ENCODE results near the gene SNTB2. TPM values are rescaled to one million over a fixed set of nuclear protein-coding genes. Genes with fewer than 3 reads are reported as not detected.

SNTB2 gene
- total and polyA plus RNA-seq, 2 of the 8 experiments (the other 6 are each of a cell fraction or from before 2014, with no cell fraction given): 6.0 to 16.1 TPM

DNA sequence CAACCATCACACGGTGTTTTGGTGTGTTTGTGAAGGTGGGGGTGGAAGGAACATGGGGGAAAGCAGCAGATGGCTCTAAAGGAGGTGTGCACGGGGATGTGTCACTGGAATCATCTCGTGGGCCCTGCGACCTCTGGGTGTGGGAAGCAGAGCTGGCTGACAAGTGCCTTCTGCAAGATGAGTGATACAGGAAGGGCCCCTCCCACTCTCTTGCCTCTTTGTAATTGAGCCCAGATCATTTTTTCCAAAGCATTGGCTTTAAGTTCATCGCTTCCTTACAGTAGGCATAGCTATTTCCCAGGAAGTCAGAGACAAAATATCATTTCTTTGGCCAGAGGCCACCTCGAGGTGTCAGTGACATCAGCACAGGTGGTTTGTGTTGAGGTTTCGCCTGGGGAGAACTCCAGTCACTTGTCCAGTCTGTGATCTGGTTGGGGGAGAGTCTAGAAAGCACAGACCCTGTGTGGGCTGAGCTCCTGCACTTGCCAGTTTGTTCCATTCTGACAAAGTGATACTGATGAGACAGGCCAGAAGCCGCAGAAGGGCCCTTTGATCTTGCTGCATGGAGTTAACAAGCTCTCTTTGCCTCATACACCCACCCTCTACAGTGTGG lies 20.6 kb upstream of the SNTB2 start:
- no peak for DNase-seq (ENCODE audit: low read depth in 1 of 2, low spot score in 2 of 2)
- H2BK20ac ChIP-seq (ENCODE audit: low read length): no peak overlapping the region
- H2BK120ac ChIP-seq (replicated peaks; ENCODE audit: low read depth, low read length): no peak overlapping the region
- no peak overlapping the region for H4K5ac ChIP-seq (ENCODE audit: insufficient read length, low read depth, low read length)
- H3K4ac ChIP-seq (replicated peaks; ENCODE audit: insufficient read length, low read depth, low read length): no peak overlapping the region
- no peak overlapping the region for H2AFZ ChIP-seq (ENCODE audit: low read length)
- no peaks in the 10 kb centered on the region; a peak in 1 of 7 replicates for H3K4me1 ChIP-seq (replicated peaks in 1 of 4; ENCODE audit: control insufficient read depth in 3 of 4, insufficient read depth in 4 of 4, low read length in 3 of 4)
- no peak for FAIRE-seq
- no peak overlapping the region for H3K9ac ChIP-seq (replicated peaks in 1 of 4; ENCODE audit: extremely low read depth in 1 of 4, low read depth in 3 of 4, low read length in 3 of 4)
- H2BK5ac ChIP-seq (ENCODE audit: low read depth, low read length): no peak overlapping the region
- H3K79me2 ChIP-seq (ENCODE audit: control insufficient read depth in 1 of 2, insufficient read depth in 2 of 2, low read length in 2 of 2): no peaks in the 10 kb centered on the region
- no peaks in the 10 kb centered on the region for H3K23me2 ChIP-seq (ENCODE audit: low read depth, low read length)
- H3K79me1 ChIP-seq (ENCODE audit: low read depth, low read length): no peaks in the 10 kb centered on the region
- H3K9me3 ChIP-seq (ENCODE audit: insufficient read depth in 2 of 2, low read depth in 1 of 2, low read length in 1 of 2): no peaks in the 10 kb centered on the region
- no peak overlapping the region for H2AK5ac ChIP-seq (ENCODE audit: low read depth, low read length)
- H3K23ac ChIP-seq (ENCODE audit: insufficient read length): no peak overlapping the region
- ChIA-PET POLR2A (ENCODE audit: partially characterized antibody) (interaction anchor here (1.1 to 1.5 kb wide), 3 partner anchors 18 to 156 kb away, joined by 3 read pairs; no protein-coding TSS in a partner anchor), CTCF (ENCODE audit: partially characterized antibody) (interaction anchor here (0.6 to 6.9 kb wide), 4 partner anchors 17 to 647 kb away, joined by 3 to 50 read pairs (median 5); no protein-coding TSS in a partner anchor)
- WGBS, 2 experiments (ENCODE audit: extremely low coverage in 1 of 2, insufficient coverage in 1 of 2, insufficient read length in 1 of 2, insufficient replicate concordance in 2 of 2, low coverage in 1 of 2, low lambda C conversion rate in 2 of 2, missing lambda C conversion rate in 1 of 2): 96% methylated on average over 8 of the region's 8 CpGs; no CpG with 5 or more reads in 1 of the 2 experiments
- H3K4me2 ChIP-seq (ENCODE audit: insufficient read depth in 1 of 2, low read depth in 2 of 2, low read length in 2 of 2): no peak overlapping the region
- no peak overlapping the region for H4K91ac ChIP-seq (replicated peaks; ENCODE audit: insufficient read length, low read length)
- H3K4me3 ChIP-seq (ENCODE audit: extremely low read depth in 1 of 4, insufficient read depth in 2 of 4, low read depth in 3 of 4, low read length in 4 of 4): no peak overlapping the region
- H3K56ac ChIP-seq (replicated peaks; ENCODE audit: insufficient read length, low read depth, low read length): no peak overlapping the region
- no peak overlapping the region for H4K8ac ChIP-seq (ENCODE audit: extremely low read depth, insufficient read depth, low read length)
- H3K27ac ChIP-seq (ENCODE audit: low read depth, low read length): no peak overlapping the region
- H2BK12ac ChIP-seq (ENCODE audit: low read depth, low read length): no peak overlapping the region
- no peak overlapping the region for H3K14ac ChIP-seq (ENCODE audit: insufficient read length)
- H3K27me3 ChIP-seq (replicated peaks in 1 of 4; ENCODE audit: control insufficient read depth in 3 of 4, extremely low read depth in 1 of 4, insufficient read depth in 3 of 4, low read length in 3 of 4): no peaks in the 10 kb centered on the region
- H2BK15ac ChIP-seq (ENCODE audit: low read length): no peak overlapping the region
- H3K18ac ChIP-seq (ENCODE audit: extremely low read depth, low read length): no peak overlapping the region
- no peaks in the 10 kb centered on the region for H4K20me1 ChIP-seq (replicated peaks in 1 of 2; ENCODE audit: control insufficient read depth in 1 of 2, insufficient read depth in 2 of 2, low read length in 2 of 2)
- peaks cover 31 to 70% (median 53%) of the 10 kb centered on the region in 4 experiments for H3K36me3 ChIP-seq (ENCODE audit: control insufficient read depth in 2 of 4, insufficient read depth in 4 of 4, low read length in 3 of 4)
- TF ChIP-seq JUN (IDR thresholded peaks at IDR 0.05; ENCODE audit: low read depth, low read length): no peak
- TF ChIP-seq EP300 (IDR thresholded peaks at IDR 0.05; ENCODE audit: borderline replicate concordance in 1 of 2, low read depth in 2 of 2, low read length in 2 of 2): no peak
- TF ChIP-seq TAF7 (optimal IDR thresholded peaks at IDR 0.05; ENCODE audit: borderline replicate concordance, low read depth, low read length): no peak
- no peak for TF ChIP-seq TCF12 (IDR thresholded peaks at IDR 0.05; ENCODE audit: low read depth, low read length)
- no peak for TF ChIP-seq CEBPB (IDR thresholded peaks at IDR 0.05; ENCODE audit: low read depth, low read length)
- TF ChIP-seq, protein P1, sequence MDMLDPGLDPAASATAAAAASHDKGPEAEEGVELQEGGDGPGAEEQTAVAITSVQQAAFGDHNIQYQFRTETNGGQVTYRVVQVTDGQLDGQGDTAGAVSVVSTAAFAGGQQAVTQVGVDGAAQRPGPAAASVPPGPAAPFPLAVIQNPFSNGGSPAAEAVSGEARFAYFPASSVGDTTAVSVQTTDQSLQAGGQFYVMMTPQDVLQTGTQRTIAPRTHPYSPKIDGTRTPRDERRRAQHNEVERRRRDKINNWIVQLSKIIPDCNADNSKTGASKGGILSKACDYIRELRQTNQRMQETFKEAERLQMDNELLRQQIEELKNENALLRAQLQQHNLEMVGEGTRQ (IDR thresholded peaks at IDR 0.05; ENCODE audit: low read length): no peak
- TF ChIP-seq, protein P2, sequence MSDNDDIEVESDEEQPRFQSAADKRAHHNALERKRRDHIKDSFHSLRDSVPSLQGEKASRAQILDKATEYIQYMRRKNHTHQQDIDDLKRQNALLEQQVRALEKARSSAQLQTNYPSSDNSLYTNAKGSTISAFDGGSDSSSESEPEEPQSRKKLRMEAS (IDR thresholded peaks at IDR 0.05): no peak
- no peak for TF ChIP-seq POU5F1 (IDR thresholded peaks at IDR 0.05; ENCODE audit: low read depth, low read length)
- TF ChIP-seq POLR2A (IDR thresholded peaks at IDR 0.05; ENCODE audit: control extremely low read depth in 1 of 2, low read depth in 2 of 2, low read length in 2 of 2): no peak
- TF ChIP-seq, protein P3, sequence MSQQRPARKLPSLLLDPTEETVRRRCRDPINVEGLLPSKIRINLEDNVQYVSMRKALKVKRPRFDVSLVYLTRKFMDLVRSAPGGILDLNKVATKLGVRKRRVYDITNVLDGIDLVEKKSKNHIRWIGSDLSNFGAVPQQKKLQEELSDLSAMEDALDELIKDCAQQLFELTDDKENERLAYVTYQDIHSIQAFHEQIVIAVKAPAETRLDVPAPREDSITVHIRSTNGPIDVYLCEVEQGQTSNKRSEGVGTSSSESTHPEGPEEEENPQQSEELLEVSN (IDR thresholded peaks at IDR 0.05): no peak
- no peak for TF ChIP-seq SP1 (IDR thresholded peaks at IDR 0.05; ENCODE audit: low read depth, low read length)
- TF ChIP-seq CREB1 (IDR thresholded peaks at IDR 0.05): no peak
